ENCODE measurements around the gene SKAP1.

Gene SKAP1

GRCh38 chr17:48241131-48241591, 188.9 kb downstream of the SKAP1 start:
- no peak for TF ChIP-seq CTCF (IDR thresholded peaks at IDR 0.05; ENCODE audit: control insufficient read depth, insufficient read depth, low read depth, low read length, missing control alignments)
- no peak for DNase-seq (ENCODE audit: low read depth)

GRCh38 chr17:48240562-48241130, 189.4 kb downstream of the SKAP1 start:
- no peak overlapping the region for H3K4me3 ChIP-seq (ENCODE audit: control insufficient read depth, low read depth, low read length)
- DNase-seq (ENCODE audit: low read depth), result no peak
- no peak for TF ChIP-seq CTCF (IDR thresholded peaks at IDR 0.05; ENCODE audit: control insufficient read depth, insufficient read depth, low read depth, low read length, missing control alignments)

More at GRCh38 chr17:48241131-48241591, 188.9 kb downstream of the SKAP1 start:
- H3K4me3 ChIP-seq (ENCODE audit: control insufficient read depth, low read depth, low read length), result no peak overlapping the region

- no peak overlapping the region for H3K4me3 ChIP-seq (ENCODE audit: control insufficient read depth, low read depth, low read length)
- DNase-seq (ENCODE audit: low read depth), result no peak
- TF ChIP-seq CTCF (IDR thresholded peaks at IDR 0.05; ENCODE audit: control insufficient read depth, insufficient read depth, low read depth, low read length, missing control alignments), result no peak
These were observed 189.9 kb downstream of the SKAP1 start for GRCh38 chr17:48240122-48240521.

GRCh38 chr17:48239603-48239995, 190.4 kb downstream of the SKAP1 start:
- no peak for TF ChIP-seq CTCF (IDR thresholded peaks at IDR 0.05; ENCODE audit: control insufficient read depth, insufficient read depth, low read depth, low read length, missing control alignments)
- no peak for DNase-seq (ENCODE audit: low read depth)
- no peak overlapping the region for H3K4me3 ChIP-seq (ENCODE audit: control insufficient read depth, low read depth, low read length)

- no peak for DNase-seq (ENCODE audit: low read depth)
- no peak overlapping the region for H3K4me3 ChIP-seq (ENCODE audit: control insufficient read depth, low read depth, low read length)
- TF ChIP-seq CTCF (IDR thresholded peaks at IDR 0.05; ENCODE audit: control insufficient read depth, insufficient read depth, low read depth, low read length, missing control alignments), result no peak
These were observed 190.9 kb downstream of the SKAP1 start for GRCh38 chr17:48238933-48239602.

GRCh38 chr17:48237456-48237855, 192.6 kb downstream of the SKAP1 start:
- no peak overlapping the region for H3K4me3 ChIP-seq (ENCODE audit: control insufficient read depth, low read depth, low read length)
- DNase-seq (ENCODE audit: low read depth), result no peak
- no peak for TF ChIP-seq CTCF (IDR thresholded peaks at IDR 0.05; ENCODE audit: control insufficient read depth, insufficient read depth, low read depth, low read length, missing control alignments)

All from AG09309 (cell line).